HepG2 (cell line): Measurements from ENCODE around the gene ZNF597. TPM values are rescaled to one million over a fixed set of nuclear protein-coding genes. Genes with fewer than 3 reads are reported as not detected.

Experiments
- microRNA-seq: library from miRNA; unstranded; fragments of <30 nt; microRNA quantifications from one replicate; pipeline ENCODE4, GENCODE V29; 2020
- polyA plus RNA-seq, 8 experiments: library from polyadenylated mRNA; depleted of rRNA in 3 of 8; stranded (reverse) in 7 of 8; unstranded in 1 of 8; fragments of >200 nt; fragmentation: Illumina TruSeq in 4 of 8; extraction: Trizol in 4 of 8; gene quantifications; 2 replicates each; pipeline versions ENCODE4 v1.2.1 to v1.2.3, GENCODE V29; 2011 to 2016; ENCODE audit warnings: low read depth in 4 of 8, missing spikeins in 1 of 8, mixed read lengths in 1 of 8; ENCODE audit not compliant: insufficient read depth in 1 of 8
- small RNA-seq, 3 experiments: library from RNA; depleted of rRNA; stranded (forward); fragments of <200 nt; gene quantifications; one replicate each; pipeline ENCODE3, GENCODE V24; 2012; ENCODE audit warnings: low read depth in 2 of 3, low replicate concordance in 1 of 3; ENCODE audit not compliant: insufficient read length in 3 of 3, insufficient read depth in 2 of 3
- total RNA-seq, 5 experiments: library from RNA; depleted of rRNA; stranded (reverse); fragments of >200 nt; fragmentation: Illumina TruSeq; extraction: Trizol; gene quantifications; 2 replicates each; pipeline ENCODE4 v1.2.3, GENCODE V29; 2016; ENCODE audit warnings: low read depth in 1 of 5

Gene ZNF597
- total and polyA plus RNA-seq, 2 of the 13 experiments (the other 11 are each of a cell fraction or from before 2014, with no cell fraction given) = 1.3 to 2.4 TPM

Small RNA genes within 50 kb of the gene (microRNA-seq; reads per million reads assigned to microRNA genes)
- not detected for gene MIR6126

Small RNA genes within 50 kb of the gene (small RNA-seq; reads per million reads assigned to genes)
- gene MIR6126 = 0 reads per million in 3 experiments

Other genes with a start within 250 kb of the ZNF597 start
- 16.5 and 18.0 TPM in 2 replicates for gene ZNF200, start 208.3 kb downstream of the ZNF597 start, total RNA-seq (2016; rRNA removed; fragmentation: Illumina TruSeq; extraction: Trizol)
- gene ZNF200, start 208.3 kb downstream of the ZNF597 start, polyA plus RNA-seq (2011; rRNA removed) = 3.5 and 4.0 TPM in 2 replicates
- 0.11 TPM in 1 of 2 replicates, not detected in the other for gene MEFV, start 186.9 kb downstream of the ZNF597 start, total RNA-seq (2016; rRNA removed; fragmentation: Illumina TruSeq; extraction: Trizol)
- gene MEFV, start 186.9 kb downstream of the ZNF597 start, polyA plus RNA-seq (2011; rRNA removed) = 0.07 and 0.22 TPM in 2 replicates
- gene ZNF263, start 160.0 kb downstream of the ZNF597 start, total RNA-seq (2016; rRNA removed; fragmentation: Illumina TruSeq; extraction: Trizol) = 40.3 and 41.2 TPM in 2 replicates
- gene ZNF263, start 160.0 kb downstream of the ZNF597 start, polyA plus RNA-seq (2011; rRNA removed) = 10.2 and 14.7 TPM in 2 replicates
- not detected in 2 replicates for gene TIGD7, start 138.1 kb downstream of the ZNF597 start, total RNA-seq (2016; rRNA removed; fragmentation: Illumina TruSeq; extraction: Trizol)
- not detected in 2 replicates for gene TIGD7, start 138.1 kb downstream of the ZNF597 start, polyA plus RNA-seq (2011; rRNA removed)
- gene ZNF75A, start 138.0 kb downstream of the ZNF597 start, total RNA-seq (2016; rRNA removed; fragmentation: Illumina TruSeq; extraction: Trizol) = 1.3 and 2.1 TPM in 2 replicates
- 1.4 and 2.0 TPM in 2 replicates for gene ZNF75A, start 138.0 kb downstream of the ZNF597 start, polyA plus RNA-seq (2011; rRNA removed)
- not detected in 2 replicates for gene OR2C1, start 87.6 kb downstream of the ZNF597 start, total RNA-seq (2016; rRNA removed; fragmentation: Illumina TruSeq; extraction: Trizol)
- not detected in 2 replicates for gene OR2C1, start 87.6 kb downstream of the ZNF597 start, polyA plus RNA-seq (2011; rRNA removed)
- gene ZSCAN32, start 42.5 kb downstream of the ZNF597 start, total RNA-seq (2016; rRNA removed; fragmentation: Illumina TruSeq; extraction: Trizol) = 10.7 and 11.7 TPM in 2 replicates
- gene ZSCAN32, start 42.5 kb downstream of the ZNF597 start, polyA plus RNA-seq (2011; rRNA removed) = 12.7 and 12.8 TPM in 2 replicates
- gene ZNF174, start 42.3 kb downstream of the ZNF597 start, total RNA-seq (2016; rRNA removed; fragmentation: Illumina TruSeq; extraction: Trizol) = 10.0 and 10.6 TPM in 2 replicates
- 7.6 and 8.3 TPM in 2 replicates for gene ZNF174, start 42.3 kb downstream of the ZNF597 start, polyA plus RNA-seq (2011; rRNA removed)
- gene NAA60, start 176 bp upstream of the ZNF597 start, total RNA-seq (2016; rRNA removed; fragmentation: Illumina TruSeq; extraction: Trizol) = 14.7 and 16.9 TPM in 2 replicates
- gene NAA60, start 176 bp upstream of the ZNF597 start, polyA plus RNA-seq (2011; rRNA removed) = 29.9 and 32.0 TPM in 2 replicates
- not detected in 2 replicates for gene C16orf90, start 52.0 kb upstream of the ZNF597 start, total RNA-seq (2016; rRNA removed; fragmentation: Illumina TruSeq; extraction: Trizol)
- not detected in 2 replicates for gene C16orf90, start 52.0 kb upstream of the ZNF597 start, polyA plus RNA-seq (2011; rRNA removed)
- 19.5 and 25.9 TPM in 2 replicates for gene CLUAP1, start 57.5 kb upstream of the ZNF597 start, total RNA-seq (2016; rRNA removed; fragmentation: Illumina TruSeq; extraction: Trizol)
- 3.5 and 6.0 TPM in 2 replicates for gene CLUAP1, start 57.5 kb upstream of the ZNF597 start, polyA plus RNA-seq (2011; rRNA removed)
- gene NLRC3, start 133.9 kb upstream of the ZNF597 start, total RNA-seq (2016; rRNA removed; fragmentation: Illumina TruSeq; extraction: Trizol) = not detected in 2 replicates
- gene NLRC3, start 133.9 kb upstream of the ZNF597 start, polyA plus RNA-seq (2011; rRNA removed) = 0.01 TPM in 1 of 2 replicates, not detected in the other
- 2.5 and 3.6 TPM in 2 replicates for gene SLX4, start 168.1 kb upstream of the ZNF597 start, total RNA-seq (2016; rRNA removed; fragmentation: Illumina TruSeq; extraction: Trizol)
- 1.1 and 1.3 TPM in 2 replicates for gene SLX4, start 168.1 kb upstream of the ZNF597 start, polyA plus RNA-seq (2011; rRNA removed)
- 3.7 and 7.1 TPM in 2 replicates for gene DNASE1, start 211.2 kb upstream of the ZNF597 start, total RNA-seq (2016; rRNA removed; fragmentation: Illumina TruSeq; extraction: Trizol)
- gene DNASE1, start 211.2 kb upstream of the ZNF597 start, polyA plus RNA-seq (2011; rRNA removed) = 11.1 and 13.0 TPM in 2 replicates